Ascending aorta (tissue), 2 donors: Measurements from ENCODE around the gene ADCY1. TPM values are rescaled to one million over a fixed set of nuclear protein-coding genes. Genes with fewer than 3 reads are reported as not detected.

Experiments
- DNase-seq, 2 donors: peaks; one replicate each; pipeline ENCODE4 v3.0.0-alpha.2; 2019; ENCODE audit warnings: low spot score in 2 of 2
- H3K27ac ChIP-seq, 2 donors: fragments of 200-600 bp; sonication (generic); one replicate each; pipeline ENCODE4 v1.5.1; 2016 to 2017; ENCODE audit warnings: mild to moderate bottlenecking in 1 of 2
- H3K27me3 ChIP-seq: fragments of 200-600 bp; sonication (generic); one replicate; pipeline ENCODE4 v1.5.1; 2017
- H3K36me3 ChIP-seq, 2 donors: fragments of 200-600 bp; sonication (generic); one replicate each; pipeline ENCODE4 v1.5.1; 2016
- H3K4me1 ChIP-seq, 2 donors: fragments of 200-600 bp; sonication (generic); one replicate each; pipeline ENCODE4 v1.5.1; 2016 to 2017; ENCODE audit warnings: mild to moderate bottlenecking in 1 of 2
- H3K4me3 ChIP-seq, 2 donors: fragments of 200-600 bp; sonication (generic); one replicate each; pipeline ENCODE4 v1.5.1; 2016 to 2017; ENCODE audit warnings: mild to moderate bottlenecking in 1 of 2
- H3K9me3 ChIP-seq, 2 donors: fragments of 200-600 bp; sonication (generic); one replicate each; pipeline ENCODE4 v1.5.1; 2016
- intact Hi-C: fragments of 100-400 bp; cut with DNase I; formaldehyde crosslinking; loops from one replicate; pipeline ENCODE4 v1.15.1; 2023
- total RNA-seq: library from RNA; depleted of rRNA; stranded (reverse); fragments of >200 nt; gene quantifications from one replicate; pipeline ENCODE4 v1.1.0, GENCODE V29; 2016
- TF ChIP-seq, protein P1 (sequence below), 3 experiments: fragments of 200-600 bp in 2 of 3; fragments of 450-650 bp in 1 of 3; sonication (generic) in 2 of 3; IDR thresholded peaks; one replicate each; pipeline ENCODE4 v1.5.1; 2016 to 2019; ENCODE audit warnings: antibody characterized with exemption in 3 of 3, mild to moderate bottlenecking in 1 of 3, moderate library complexity in 1 of 3

ADCY1 gene
- total RNA-seq, 1 donor from 2014 or later = 3.6 TPM

DNA sequence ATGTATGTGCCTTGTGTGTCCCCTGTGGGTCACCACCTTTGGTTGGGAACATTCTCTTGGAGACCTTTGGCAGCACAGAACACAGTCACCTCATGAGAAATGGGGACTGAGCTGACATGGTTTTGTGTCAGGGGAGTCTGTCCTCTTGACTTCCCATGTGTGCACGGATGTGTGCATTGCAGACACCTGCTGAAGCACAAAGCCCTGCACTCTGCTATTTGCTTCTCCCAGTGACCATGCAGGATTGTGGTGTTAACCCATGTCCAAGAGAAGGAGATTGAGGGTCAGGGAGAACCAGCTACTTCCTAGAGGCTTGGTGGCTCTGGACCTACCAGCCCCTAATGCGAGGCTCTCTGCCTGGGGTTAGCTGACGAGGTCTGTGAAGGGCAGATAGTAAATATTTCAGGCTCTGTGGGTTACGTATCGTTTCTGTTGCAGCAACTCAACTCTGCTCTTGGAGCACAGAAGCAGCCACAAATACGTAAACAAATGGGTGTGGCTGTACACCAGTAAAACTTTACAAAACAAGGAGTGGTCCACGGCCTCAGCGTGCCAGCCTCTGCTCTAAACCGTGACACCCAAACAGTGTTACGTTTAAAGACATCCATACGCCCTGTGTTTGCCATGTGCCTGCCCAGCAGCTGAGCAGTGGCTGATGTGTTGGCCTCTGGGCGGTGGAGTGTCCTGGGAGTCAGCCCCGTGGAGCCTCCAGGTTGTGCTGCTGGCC lies 51.7 kb downstream of the ADCY1 start:
- TF ChIP-seq, protein P1, sequence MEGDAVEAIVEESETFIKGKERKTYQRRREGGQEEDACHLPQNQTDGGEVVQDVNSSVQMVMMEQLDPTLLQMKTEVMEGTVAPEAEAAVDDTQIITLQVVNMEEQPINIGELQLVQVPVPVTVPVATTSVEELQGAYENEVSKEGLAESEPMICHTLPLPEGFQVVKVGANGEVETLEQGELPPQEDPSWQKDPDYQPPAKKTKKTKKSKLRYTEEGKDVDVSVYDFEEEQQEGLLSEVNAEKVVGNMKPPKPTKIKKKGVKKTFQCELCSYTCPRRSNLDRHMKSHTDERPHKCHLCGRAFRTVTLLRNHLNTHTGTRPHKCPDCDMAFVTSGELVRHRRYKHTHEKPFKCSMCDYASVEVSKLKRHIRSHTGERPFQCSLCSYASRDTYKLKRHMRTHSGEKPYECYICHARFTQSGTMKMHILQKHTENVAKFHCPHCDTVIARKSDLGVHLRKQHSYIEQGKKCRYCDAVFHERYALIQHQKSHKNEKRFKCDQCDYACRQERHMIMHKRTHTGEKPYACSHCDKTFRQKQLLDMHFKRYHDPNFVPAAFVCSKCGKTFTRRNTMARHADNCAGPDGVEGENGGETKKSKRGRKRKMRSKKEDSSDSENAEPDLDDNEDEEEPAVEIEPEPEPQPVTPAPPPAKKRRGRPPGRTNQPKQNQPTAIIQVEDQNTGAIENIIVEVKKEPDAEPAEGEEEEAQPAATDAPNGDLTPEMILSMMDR (IDR thresholded peaks at IDR 0.05) = no peak
- Histone ChIP-seq H3K9me3 (peaks cover 0 to 4% of the 10 kb centered on the region in 2 donors), H3K4me3 (no peak overlapping the region), H3K36me3 (no peaks in the 10 kb centered on the region), H3K4me1 (no peaks in the 10 kb centered on the region), H3K27ac (no peak overlapping the region), H3K27me3 (no peaks in the 10 kb centered on the region)
- DNase-seq = no peak
- intact Hi-C loops = no loop called here

DNA sequence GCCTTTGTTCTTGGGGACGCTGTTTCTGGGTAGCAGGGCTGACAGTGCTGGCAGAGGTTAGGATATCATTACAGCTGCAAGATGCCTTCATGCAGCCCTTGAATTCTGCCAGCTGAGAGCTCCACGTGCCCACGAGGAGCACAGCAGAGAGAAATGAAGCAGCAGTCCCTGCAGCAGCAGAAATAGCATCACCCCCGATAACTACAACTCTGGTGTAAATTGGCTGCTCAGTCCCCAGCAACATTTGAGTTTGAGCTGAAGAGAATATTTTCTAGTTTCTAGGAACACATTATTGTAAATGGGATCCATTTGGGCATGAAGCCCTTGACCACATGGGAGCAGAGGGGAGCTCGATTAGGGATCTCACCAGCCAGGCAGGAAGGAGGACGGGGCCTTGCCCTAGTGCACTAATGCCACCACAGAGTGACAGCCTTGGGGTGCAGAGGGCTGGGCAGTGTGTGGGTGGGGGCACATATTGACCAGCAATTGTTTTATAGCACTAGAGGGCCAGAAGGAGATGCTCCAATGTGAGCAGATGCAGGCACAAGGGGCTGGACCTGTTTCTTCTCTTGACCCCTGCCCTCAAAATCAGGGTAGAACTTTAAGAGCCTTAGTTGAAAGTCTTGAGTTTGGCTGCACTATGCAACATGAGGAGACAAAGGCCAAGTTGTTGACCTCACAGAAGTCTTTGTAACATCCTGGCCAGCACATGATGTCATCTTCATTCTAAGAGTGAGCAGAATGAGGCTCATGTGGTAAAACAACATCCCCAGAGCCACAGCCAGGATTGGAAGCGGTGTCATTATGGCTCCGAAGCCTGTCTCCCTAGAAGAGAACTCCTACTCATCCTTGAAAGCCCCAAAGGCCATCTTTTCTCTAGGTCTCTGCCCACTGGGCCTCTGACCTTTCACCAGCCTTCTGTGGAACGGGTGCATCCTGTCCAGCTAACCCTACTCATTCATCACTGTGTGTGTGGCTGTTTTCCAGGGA lies 52.6 kb downstream of the ADCY1 start:
- TF ChIP-seq, protein P1 (IDR thresholded peaks at IDR 0.05) = no peak
- Histone ChIP-seq H3K36me3 (no peaks in the 10 kb centered on the region), H3K27me3 (no peaks in the 10 kb centered on the region), H3K27ac (no peak overlapping the region), H3K4me1 (no peaks in the 10 kb centered on the region), H3K4me3 (no peak overlapping the region), H3K9me3 (peaks cover 0 to 4% of the 10 kb centered on the region in 2 donors)
- intact Hi-C loops = no loop called here
- no peak for DNase-seq

DNA sequence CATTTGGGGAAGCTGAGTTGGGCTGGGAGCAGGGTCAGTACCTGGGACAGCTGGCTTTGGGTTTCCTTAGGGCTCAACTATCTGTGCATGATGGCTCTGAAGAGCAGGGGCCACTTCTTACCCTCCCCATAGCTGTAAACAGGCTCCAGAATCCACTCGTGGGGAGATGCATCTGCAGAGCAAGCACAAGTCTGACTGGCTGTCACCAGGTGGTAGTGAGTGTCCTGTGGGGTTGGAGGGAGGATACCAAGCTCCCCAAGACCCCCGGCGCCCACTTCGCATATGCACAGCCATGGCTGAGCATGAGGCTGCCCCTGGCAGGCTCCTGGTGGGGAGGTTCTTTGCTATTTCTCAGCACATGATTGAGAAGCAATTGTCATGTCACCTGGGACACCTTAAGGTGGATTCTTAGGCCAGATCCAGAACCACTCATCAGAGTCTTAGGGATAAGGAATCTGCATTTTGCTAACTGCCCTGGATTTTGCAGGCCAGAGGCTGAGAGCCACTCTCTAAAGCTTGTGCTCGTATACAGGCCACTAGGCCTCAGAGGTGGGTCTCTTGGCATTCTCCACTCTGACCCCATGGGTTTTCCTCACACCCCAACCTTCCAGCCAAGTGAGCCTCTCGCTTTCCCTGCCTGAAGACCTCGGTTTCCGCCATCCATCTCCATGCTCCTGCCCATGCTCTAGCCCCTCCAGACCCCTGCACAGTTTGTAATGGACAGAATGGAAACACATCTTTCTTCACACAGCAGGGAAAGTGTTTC lies 53.7 kb downstream of the ADCY1 start:
- no peaks in the 10 kb centered on the region for H3K36me3 ChIP-seq
- intact Hi-C loops = no loop called here
- no peak overlapping the region for H3K27ac ChIP-seq
- TF ChIP-seq, protein P1 (IDR thresholded peaks at IDR 0.05) = no peak
- no peak for DNase-seq
- no peak overlapping the region for H3K4me3 ChIP-seq
- H3K27me3 ChIP-seq = no peaks in the 10 kb centered on the region
- peaks cover 0 to 4% of the 10 kb centered on the region in 2 donors for H3K9me3 ChIP-seq
- no peaks in the 10 kb centered on the region for H3K4me1 ChIP-seq

DNA sequence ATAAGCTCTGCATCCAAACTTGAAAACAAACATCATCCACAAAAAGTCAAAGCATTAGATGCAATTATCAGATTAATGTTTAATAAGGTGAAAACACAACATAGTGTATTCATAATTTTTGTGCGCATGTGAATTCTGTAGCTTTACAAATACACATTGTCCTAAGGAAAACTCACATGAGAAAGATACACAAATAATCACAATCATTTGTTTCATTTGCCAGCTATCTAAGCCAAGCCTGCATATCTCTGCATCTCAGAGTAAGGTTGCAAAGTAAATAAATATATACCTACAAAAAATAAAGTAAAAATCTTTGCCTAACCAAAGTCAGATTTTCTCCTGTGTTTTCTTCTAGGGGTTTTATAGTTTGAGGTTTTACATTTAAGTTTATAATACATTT lies 57.4 kb downstream of the ADCY1 start:
- H3K9me3 ChIP-seq = peaks cover 0 to 4% of the 10 kb centered on the region in 2 donors
- no peak for DNase-seq
- H3K36me3 ChIP-seq = no peaks in the 10 kb centered on the region
- intact Hi-C loops = no loop called here
- H3K27ac ChIP-seq = no peak overlapping the region
- TF ChIP-seq, protein P1 (IDR thresholded peaks at IDR 0.05) = no peak
- H3K4me1 ChIP-seq = no peaks in the 10 kb centered on the region
- no peak overlapping the region for H3K4me3 ChIP-seq
- H3K27me3 ChIP-seq = no peaks in the 10 kb centered on the region

DNA sequence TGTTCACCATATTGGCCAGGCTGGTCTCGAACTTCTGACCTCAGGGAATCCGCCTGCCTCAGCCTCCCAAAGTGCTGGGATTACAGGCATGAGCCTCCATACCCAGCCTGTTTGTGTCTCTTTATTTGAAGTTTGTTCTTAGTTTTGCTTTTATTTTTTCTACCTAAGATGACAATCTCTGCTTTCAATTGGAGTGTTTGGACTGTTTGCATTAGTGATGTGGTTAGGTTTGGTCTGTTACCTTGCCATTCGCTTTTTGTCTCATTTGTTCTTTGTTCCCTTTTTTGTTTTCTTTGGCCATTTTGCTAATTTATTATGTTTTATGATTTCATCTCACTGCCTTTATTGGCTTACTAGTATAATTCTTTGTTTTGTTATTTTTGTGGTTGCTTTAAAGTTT lies 62.6 kb downstream of the ADCY1 start:
- no peak overlapping the region for H3K27ac ChIP-seq
- H3K4me3 ChIP-seq = no peak overlapping the region
- TF ChIP-seq, protein P1 (IDR thresholded peaks at IDR 0.05) = no peak
- no peaks in the 10 kb centered on the region for H3K27me3 ChIP-seq
- no peak for DNase-seq
- H3K36me3 ChIP-seq = no peaks in the 10 kb centered on the region
- H3K9me3 ChIP-seq = no peaks in the 10 kb centered on the region
- H3K4me1 ChIP-seq = no peaks in the 10 kb centered on the region
- intact Hi-C loops = no loop called here
